SK-N-MC (cell line): ENCODE measurements around the gene AAK1.

Source experiments
- DNase-seq: peaks from one replicate; pipeline ENCODE4 v3.0.0-alpha.2; 2011; ENCODE audit warnings: low read depth, low spot score
- H3K27ac ChIP-seq: fragments of 200-600 bp; sonication (generic); 2 replicates; pipeline ENCODE4 v1.5.1; 2016; ENCODE audit warnings: mixed run types
- H3K36me3 ChIP-seq: fragments of 200-600 bp; sonication (generic); 2 replicates; pipeline ENCODE4 v1.6.1; 2017; ENCODE audit warnings: antibody characterized with exemption, low read length, mixed read lengths; ENCODE audit not compliant: insufficient read depth
- H3K4me3 ChIP-seq: fragments of 200-600 bp; sonication (generic); 2 replicates; pipeline ENCODE4 v1.5.1; 2016
- H3K9ac ChIP-seq: fragments of 200-600 bp; sonication (generic); 2 replicates; pipeline ENCODE4 v1.8.0; 2017; ENCODE audit warnings: mixed run types, mixed read lengths; ENCODE audit not compliant: insufficient read length
- H3K9me3 ChIP-seq: fragments of 200-600 bp; sonication (generic); 2 replicates; pipeline ENCODE4 v1.6.1; 2017; ENCODE audit warnings: low read depth, mild to moderate bottlenecking, antibody characterized with exemption, low read length, moderate library complexity, mixed read lengths
- EZH2 ChIP-seq: fragments of 200-600 bp; sonication (generic); IDR thresholded peaks from one replicate; pipeline ENCODE4 v1.6.1; 2017; ENCODE audit warnings: antibody characterized with exemption
- FOXP2 ChIP-seq: optimal IDR thresholded peaks from 2 replicates; pipeline ENCODE3; 2011; ENCODE audit warnings: mild to moderate bottlenecking, moderate library complexity; ENCODE audit not compliant: insufficient read depth; ENCODE audit errors: extremely low read length, control extremely low read depth
- POLR2AphosphoS5 ChIP-seq: IDR thresholded peaks from 2 replicates; pipeline ENCODE4 v1.6.1; 2012; ENCODE audit warnings: mild to moderate bottlenecking, low read depth, low read length, borderline replicate concordance

The AAK1 gene

DNA sequence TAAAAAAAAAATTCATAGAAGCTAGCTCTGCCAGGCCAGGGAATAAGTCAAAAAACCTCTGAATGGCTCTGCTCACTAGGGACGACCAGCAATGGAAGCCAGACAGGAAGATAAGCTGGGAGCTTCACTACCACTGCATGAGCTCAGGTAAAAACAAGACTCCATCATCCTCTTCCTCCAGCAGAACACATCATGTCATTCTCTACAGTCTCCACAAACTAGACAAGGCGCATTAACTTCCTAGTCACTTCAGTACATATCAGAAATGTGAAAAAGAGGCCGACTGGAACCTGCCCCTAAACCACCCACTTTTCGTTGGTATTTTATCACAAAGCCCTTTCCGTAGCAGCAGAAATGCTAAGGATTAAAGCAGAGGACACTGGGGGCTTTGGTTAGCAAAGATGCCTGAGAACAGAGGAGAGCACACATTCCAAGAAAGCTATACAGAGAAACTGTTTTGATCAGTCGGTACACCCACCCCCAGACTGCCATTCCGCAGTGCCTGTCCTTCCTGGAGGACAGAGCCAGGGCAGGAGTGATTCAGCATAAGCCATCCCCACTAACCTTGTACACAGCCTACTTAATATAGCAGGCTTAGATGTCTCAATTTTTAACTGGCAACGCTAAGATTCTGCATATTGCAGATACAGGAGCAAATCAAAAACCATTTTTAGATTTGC is 53.4 kb downstream of the AAK1 start:
- TF ChIP-seq EZH2 (no peak), FOXP2 (no peak), POLR2AphosphoS5 (no peak)
- no peak for DNase-seq
- Histone ChIP-seq H3K9ac (no peak overlapping the region), H3K36me3 (no peaks in the 10 kb centered on the region), H3K4me3 (no peak overlapping the region), H3K9me3 (no peaks in the 10 kb centered on the region), H3K27ac (no peak overlapping the region)

GRCh38 chr2:69588945-69589344 is 54.6 kb downstream of the AAK1 start:
- Histone ChIP-seq H3K36me3 (no peaks in the 10 kb centered on the region), H3K4me3 (no peak overlapping the region), H3K9ac (no peak overlapping the region), H3K9me3 (no peaks in the 10 kb centered on the region), H3K27ac (no peak overlapping the region)
- DNase-seq: no peak
- TF ChIP-seq FOXP2: no peak
- TF ChIP-seq EZH2: no peak
- TF ChIP-seq POLR2AphosphoS5: no peak

DNA sequence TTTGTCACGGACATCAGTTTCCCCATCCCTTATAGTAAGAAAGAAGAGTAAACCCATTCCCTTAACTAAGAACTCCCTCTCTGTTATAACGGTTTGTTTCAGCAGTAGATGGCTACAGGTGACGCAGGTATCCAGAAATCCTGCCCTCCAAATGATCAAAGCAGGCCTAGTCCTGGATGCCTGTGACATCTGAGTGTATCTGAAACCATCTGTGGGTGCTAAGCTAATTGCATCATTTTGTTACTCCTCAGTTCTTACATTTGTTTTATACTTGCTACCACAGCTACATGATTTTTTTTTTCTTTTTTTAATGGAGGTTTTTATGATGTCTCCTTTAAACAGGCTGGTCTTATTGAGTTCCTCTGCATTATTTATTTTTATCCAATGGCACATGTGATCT is 55.1 kb downstream of the AAK1 start:
- no peak for TF ChIP-seq POLR2AphosphoS5
- TF ChIP-seq FOXP2: no peak
- TF ChIP-seq EZH2: no peak
- no peak for DNase-seq
- Histone ChIP-seq H3K36me3 (no peaks in the 10 kb centered on the region), H3K9me3 (no peaks in the 10 kb centered on the region), H3K9ac (no peak overlapping the region), H3K4me3 (no peak overlapping the region), H3K27ac (no peak overlapping the region)

- Histone ChIP-seq H3K9me3 (no peaks in the 10 kb centered on the region), H3K27ac (no peak overlapping the region), H3K4me3 (no peak overlapping the region), H3K36me3 (no peaks in the 10 kb centered on the region), H3K9ac (no peak overlapping the region)
- TF ChIP-seq EZH2 (no peak), FOXP2 (no peak), POLR2AphosphoS5 (no peak)
- DNase-seq: no peak
Measured at GRCh38 chr2:69585855-69586555, 57.5 kb downstream of the AAK1 start.

- no peak overlapping the region for H3K27ac ChIP-seq
- H3K36me3 ChIP-seq: no peaks in the 10 kb centered on the region
- H3K4me3 ChIP-seq: no peak overlapping the region
- no peaks in the 10 kb centered on the region for H3K9me3 ChIP-seq
- DNase-seq: no peak
- TF ChIP-seq POLR2AphosphoS5 (no peak), FOXP2 (no peak), EZH2 (no peak)
- no peak overlapping the region for H3K9ac ChIP-seq
Measured at GRCh38 chr2:69584127-69584889, 59.2 kb downstream of the AAK1 start.

DNA sequence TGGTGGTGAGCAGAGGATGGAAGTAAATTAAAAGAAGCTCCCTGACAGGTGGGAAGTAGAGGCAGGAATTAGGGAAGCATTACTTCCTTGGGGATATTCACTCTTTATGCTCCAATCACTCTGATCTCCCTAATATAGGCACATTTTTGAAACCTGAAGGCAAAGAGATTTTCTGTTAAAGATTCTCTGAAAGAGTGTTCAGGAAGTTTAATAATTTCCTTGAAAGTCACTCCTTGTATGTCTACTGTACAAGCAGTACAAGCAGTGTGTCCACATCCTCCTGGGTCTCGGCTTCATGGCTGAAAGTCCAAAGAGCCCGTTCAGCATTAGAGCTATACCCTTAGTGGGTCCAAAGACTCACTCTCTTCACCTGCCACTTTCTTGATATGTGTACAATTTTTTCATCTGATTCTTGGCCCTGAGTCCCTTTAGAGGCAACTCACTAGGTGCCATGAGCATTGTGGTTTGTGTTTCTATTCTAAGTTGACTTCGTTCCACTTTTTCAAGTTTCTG is 60.2 kb downstream of the AAK1 start:
- no peak for TF ChIP-seq POLR2AphosphoS5
- no peak for TF ChIP-seq EZH2
- TF ChIP-seq FOXP2: no peak
- no peaks in the 10 kb centered on the region for H3K36me3 ChIP-seq
- DNase-seq: no peak
- H3K27ac ChIP-seq: no peak overlapping the region
- no peak overlapping the region for H3K9ac ChIP-seq
- no peaks in the 10 kb centered on the region for H3K9me3 ChIP-seq
- H3K4me3 ChIP-seq: no peak overlapping the region

- no peak overlapping the region for H3K4me3 ChIP-seq
- no peaks in the 10 kb centered on the region for H3K36me3 ChIP-seq
- no peaks in the 10 kb centered on the region for H3K9me3 ChIP-seq
- no peak overlapping the region for H3K27ac ChIP-seq
- no peak overlapping the region for H3K9ac ChIP-seq
- TF ChIP-seq POLR2AphosphoS5: no peak
- TF ChIP-seq FOXP2: no peak
- TF ChIP-seq EZH2: no peak
- DNase-seq: no peak
Measured at GRCh38 chr2:69582582-69583176, 60.9 kb downstream of the AAK1 start.
